Uterus (tissue), 2 donors: ENCODE measurements around the gene CIITA.

ENCODE experiments used
- CTCF ChIP-seq, 4 experiments: fragments of 200-600 bp in 2 of 4; fragments of 450-650 bp in 2 of 4; sonication (generic) in 2 of 4; IDR thresholded peaks; one replicate each; pipeline ENCODE4 v1.5.1; 2016 to 2019; ENCODE audit warnings: antibody characterized with exemption in 4 of 4, mild to moderate bottlenecking in 2 of 4, moderate library complexity in 1 of 4
- POLR2A ChIP-seq, 2 donors: fragments of 450-650 bp; IDR thresholded peaks; one replicate each; pipeline ENCODE4 v1.6.1; 2016; ENCODE audit warnings: antibody characterized with exemption in 2 of 2, mild to moderate bottlenecking in 1 of 2, moderate library complexity in 1 of 2

GRCh38 chr16:10836174-10836853 lies 40.7 kb upstream of the CIITA start:
- no peak for TF ChIP-seq POLR2A (IDR thresholded peaks at IDR 0.05)
- TF ChIP-seq CTCF (IDR thresholded peaks at IDR 0.05) = no peak
